Esophagus squamous epithelium (tissue), 4 donors: Measurements from ENCODE around the gene SMC4.

Experiments used
- CTCF ChIP-seq, 6 experiments: fragments of 450-650 bp in 4 of 6; fragments of 200-600 bp in 2 of 6; sonication (generic) in 2 of 6; IDR thresholded peaks; one replicate each; pipeline ENCODE4 v1.5.1; 2016 to 2019; ENCODE audit warnings: antibody characterized with exemption in 6 of 6, mild to moderate bottlenecking in 4 of 6, moderate library complexity in 4 of 6
- POLR2A ChIP-seq, 4 donors: fragments of 450-650 bp; IDR thresholded peaks; one replicate each; pipeline ENCODE4 v1.6.1; 2017; ENCODE audit warnings: antibody characterized with exemption in 4 of 4, mild to moderate bottlenecking in 4 of 4, moderate library complexity in 3 of 4

- no peak for TF ChIP-seq CTCF (IDR thresholded peaks at IDR 0.05)
- TF ChIP-seq POLR2A (IDR thresholded peaks at IDR 0.05): no peak
Measured at GRCh38 chr3:160384639-160385318, 14.7 kb upstream of the SMC4 start.
